NCI-H524 (cell line): Measurements from ENCODE around the gene RBM27.
"Not testable (repeated sequence)": the region's sequence is repeated elsewhere in the genome, so short reads cannot be mapped to it uniquely, and the experiment has no call there.

Experiments used
- DNase-seq, 2 experiments: peaks; one replicate each; lab custom pipeline; 2025; lab: John Stamatoyannopoulos, UW

RBM27 gene

DNA sequence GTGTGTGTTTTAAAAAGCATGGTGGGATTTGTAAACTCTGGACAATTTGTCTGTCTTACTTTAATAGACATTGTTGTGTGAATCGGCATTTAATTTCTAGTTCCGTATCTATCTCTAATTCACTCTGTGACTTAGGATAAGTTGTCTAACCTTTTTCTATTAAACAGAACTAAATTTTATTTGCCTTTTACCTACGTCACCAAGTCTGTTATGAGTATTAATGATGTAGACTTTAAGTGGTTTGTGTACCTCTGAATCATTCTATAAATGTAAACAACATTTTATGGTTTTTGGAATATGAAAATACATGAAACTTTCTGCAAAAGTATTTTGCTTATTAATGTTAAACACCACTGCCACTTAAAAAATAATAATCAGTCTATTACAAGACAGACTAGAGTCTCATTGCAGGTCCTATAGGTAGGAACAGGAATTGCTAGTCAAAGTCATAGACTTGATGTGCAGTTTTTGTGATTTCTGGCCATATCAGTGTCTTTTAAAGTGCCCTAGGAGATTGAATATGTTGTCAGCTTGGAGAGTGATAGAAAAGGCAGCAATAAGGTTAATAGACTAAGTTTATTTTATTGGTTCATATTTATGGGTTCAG is 5.6 kb downstream of the RBM27 start:
- no peak for DNase-seq

DNA sequence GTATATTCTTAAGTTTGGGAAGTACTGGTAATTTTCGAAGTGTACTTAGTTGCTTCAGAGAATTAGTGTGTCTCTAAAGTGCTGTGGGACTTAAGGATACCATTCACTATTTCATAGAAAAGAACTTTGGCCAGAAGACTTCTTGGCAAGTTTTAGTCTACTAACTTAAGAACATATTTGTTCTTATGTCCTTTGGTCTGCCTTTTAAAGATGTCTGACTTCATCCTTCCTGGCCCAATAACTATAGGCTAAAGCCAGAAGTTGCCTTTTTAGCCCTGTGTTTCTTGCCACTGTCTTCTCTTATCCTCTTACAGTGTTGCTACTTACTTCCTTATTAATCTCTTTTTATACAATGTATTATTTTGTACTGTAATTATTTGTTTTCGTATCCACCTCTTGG is 6.3 kb downstream of the RBM27 start:
- no peak for DNase-seq

DNA sequence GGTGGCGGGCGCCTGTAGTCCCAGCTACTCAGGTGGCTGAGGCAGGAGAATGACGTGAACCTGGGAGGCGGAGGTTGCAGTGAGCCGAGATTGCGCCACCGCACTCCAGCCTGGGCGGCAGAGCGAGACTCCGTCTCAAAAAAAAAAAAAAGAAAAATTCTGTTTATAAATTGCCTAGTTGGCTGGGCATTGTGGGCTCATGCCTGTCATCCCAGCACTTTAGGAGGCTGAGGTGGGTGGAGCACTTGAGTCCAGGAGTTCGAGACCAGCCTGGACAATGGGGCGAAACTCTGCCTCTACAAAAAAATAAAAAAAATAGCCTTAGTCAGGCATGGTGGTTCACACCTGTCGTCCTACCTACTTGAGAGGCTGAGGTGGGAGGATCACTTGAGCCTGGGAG is 7.4 kb downstream of the RBM27 start:
- not testable (repeated sequence) for DNase-seq

DNA sequence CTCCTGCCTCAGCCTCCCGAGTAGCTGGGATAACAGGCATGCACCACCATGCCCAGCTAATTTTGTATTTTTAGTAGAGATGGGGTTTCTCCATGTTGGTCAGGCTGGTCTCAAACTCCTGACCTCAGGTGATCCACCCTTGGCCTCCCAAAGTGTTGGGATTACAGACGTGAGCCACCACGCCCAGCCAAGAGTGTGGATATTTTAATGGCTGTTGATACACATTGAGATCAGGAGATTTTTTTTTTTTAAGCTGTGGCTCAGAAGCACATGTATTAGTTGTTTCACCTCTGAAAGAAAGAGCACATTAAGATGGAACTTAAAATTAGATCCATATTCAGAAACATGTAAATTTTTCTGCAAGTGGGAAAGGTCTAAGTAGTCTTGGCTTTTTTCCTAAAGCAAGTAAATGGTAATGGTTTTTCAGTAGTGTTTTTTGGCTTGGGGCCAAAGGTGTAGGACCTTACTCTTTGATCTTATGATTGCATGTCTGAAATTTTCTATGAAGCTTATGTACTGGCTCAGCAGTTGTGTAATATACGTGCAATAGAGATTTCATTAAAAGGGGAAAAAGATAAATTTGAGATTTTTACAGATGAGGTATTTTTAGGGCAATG is 9.9 kb downstream of the RBM27 start:
- DNase-seq: peak in 1 of 2 experiments; percentile 17

DNA sequence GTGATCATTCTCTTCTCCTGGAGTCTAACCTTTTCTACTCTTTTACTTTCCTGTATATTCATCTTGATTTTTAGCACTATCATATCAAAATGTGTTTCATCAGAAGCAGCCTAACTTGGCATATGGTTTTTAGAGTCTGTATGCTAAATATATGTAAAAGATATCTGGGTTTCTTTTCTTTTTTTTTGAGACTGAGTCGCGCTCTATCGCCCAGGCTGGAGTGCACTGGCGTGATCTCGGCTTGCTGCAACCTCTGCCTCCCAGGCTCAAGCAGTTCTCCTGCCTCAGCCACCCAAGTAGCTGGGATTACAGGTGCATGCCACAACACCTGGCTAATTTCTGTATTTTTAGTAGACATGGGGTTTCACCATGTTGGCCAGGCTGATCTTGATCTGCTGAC is 11.5 kb downstream of the RBM27 start:
- not testable (repeated sequence) for DNase-seq

DNA sequence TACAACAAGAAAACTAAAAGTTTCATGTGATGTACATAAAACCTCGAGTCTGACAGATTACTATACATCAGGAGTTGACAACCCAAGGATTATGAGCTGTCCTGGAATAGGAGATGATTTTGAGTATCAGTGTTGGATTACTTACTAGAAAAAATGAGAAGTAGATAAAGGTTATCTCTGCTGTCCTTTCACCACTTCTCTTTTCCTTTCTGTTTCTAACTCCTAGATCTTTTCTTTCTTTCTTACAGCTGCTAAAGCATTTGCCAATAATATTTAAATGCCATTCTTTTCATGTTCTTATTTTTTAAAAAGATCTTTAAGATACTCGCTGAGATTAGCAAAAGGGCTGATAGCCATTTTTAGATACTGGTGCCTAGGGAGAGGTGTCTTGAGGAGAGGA is 14.8 kb downstream of the RBM27 start:
- DNase-seq: no peak

DNA sequence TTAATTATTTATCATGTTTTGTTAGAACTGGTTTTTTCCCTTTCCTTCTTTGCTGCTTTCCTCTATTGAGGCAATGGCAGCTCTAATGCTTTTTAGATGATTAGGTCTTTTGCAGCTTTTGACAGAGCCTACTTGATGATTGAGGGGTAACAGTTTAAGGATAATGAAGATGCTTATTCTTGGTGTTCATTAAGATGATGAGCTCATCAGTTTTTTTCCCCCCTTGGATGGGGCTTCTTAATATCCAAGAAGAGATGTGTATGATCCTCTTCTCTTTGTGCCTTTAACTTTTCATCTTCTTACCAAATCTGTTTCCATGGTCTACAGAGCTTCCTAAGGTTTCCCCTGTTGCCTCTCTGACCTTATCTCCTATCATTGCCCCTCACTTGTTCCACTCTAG is 15.8 kb downstream of the RBM27 start:
- DNase-seq: no peak

DNA sequence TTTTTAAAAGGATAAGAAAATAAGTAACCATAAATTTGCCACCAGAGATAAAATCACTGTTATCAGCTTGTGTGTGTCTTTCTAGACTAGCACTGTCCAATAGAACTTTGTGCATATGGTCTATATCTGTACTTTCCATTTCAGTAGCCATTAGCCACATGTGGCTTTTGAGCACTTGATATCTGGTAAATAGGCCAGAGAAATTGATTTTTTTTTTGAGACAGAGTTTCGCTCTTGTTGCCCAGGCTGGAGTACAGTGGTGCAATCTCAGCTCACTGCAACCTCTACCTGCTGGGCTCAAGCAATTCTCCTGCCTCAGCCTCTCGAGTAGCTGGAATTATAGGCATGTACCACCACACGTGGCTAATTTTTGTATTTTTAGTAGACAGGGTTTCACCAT is 17.8 kb downstream of the RBM27 start:
- DNase-seq: no peak

DNA sequence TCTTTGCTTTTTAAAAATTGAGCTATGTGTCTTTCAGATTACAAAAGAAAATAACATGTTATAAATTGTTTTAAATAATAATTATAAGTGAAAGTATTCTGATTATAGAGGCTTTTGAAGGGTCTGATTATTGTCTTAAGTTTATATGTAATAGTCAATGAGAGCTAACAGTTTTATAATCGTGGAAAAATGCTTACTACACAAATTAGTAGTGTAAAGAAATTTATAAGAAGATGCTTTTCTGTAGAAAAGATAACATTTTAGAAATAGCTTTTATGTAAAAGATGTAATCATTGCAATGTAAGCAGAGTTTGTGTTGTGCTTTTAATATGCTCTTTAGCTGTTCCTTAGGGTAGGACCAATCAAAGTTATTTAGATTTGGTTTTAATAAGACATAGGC is 18.6 kb downstream of the RBM27 start:
- no peak for DNase-seq

DNA sequence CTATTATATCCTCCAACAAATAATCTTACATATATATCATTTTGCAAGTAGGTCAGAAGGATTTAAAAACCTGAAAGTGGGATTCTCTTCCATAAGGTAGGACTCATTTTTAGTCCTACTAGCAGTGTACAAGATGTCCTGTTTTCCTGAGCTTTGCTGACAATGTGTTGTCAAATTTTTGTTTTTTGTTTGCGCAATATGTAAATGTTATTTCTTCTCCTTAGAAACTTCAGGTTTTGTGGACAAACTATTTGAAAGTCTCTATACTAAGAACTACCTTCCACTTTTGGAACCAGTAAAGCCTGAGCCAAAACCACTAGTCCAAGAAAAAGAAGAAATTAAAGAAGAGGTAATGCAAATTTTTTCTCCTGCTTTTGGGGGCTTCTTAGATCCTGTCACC is 19.8 kb downstream of the RBM27 start:
- DNase-seq: no peak

DNA sequence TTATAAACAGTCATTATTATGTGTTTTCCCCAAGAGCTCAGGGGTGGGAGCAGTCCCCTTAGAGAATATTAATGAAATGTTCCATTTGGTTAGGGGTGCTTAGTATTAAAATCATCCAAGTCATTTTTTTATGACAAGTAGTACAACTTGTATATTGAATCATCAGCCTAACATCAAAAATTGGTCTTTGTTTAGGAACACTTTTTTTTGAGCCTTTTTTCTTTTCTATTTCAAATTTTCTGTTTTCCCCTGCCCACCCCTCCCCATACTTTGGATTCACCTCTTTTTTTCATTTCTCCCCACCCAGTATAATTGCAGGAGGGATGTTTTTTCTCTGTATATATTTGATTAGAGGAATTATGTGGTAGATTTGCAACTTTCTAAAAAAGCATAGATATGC is 25.8 kb downstream of the RBM27 start:
- DNase-seq: no peak

DNA sequence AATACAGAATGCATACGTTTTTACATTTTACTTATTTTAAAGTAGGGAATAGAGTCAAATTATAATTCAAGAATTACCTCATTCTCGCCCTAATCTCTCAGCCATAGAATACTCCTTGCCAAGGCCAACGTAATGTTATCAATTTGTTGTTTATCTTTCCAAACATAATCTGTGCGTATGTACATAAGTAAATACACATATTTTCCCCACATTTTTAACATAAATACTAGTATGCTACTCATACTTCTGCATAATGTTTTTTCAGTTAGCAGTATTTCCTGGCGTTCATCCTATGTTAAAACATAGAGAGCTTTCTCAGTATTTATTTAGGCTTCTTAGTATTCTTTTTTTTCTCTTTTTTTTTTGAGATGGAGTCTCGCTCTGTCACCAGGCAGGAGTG is 28.8 kb downstream of the RBM27 start:
- no peak for DNase-seq

DNA sequence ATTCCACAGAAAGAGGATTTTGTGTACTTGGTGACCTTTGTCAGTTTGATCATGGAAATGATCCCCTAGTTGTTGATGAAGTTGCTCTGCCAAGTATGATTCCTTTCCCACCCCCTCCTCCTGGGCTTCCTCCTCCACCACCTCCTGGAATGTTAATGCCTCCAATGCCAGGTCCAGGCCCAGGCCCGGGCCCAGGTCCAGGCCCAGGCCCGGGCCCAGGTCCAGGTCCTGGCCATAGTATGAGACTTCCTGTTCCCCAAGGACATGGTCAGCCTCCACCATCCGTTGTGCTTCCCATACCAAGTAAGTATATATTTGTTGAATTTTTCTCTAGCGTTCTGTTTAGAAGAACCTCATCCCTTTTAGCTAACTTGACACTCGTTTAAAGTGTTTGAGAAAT is 30.0 kb downstream of the RBM27 start:
- no peak for DNase-seq

DNA sequence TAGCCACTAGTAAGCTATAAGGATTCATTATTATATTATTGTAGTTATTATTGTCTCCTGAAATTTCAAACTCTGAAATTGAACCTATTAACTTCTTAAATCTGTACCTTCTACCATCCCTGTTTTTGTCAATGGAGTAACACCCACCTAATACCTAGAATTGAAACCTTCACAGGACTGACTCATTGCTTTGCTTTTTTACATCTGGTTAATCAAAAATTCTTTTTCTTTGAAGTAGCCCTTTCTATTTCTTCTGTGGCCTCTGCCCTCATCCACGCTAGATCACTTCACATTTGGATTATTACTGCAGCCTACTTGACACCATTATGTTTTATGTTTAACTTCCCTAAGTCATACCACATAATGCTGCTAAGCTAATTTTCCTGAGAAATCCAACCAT is 35.6 kb downstream of the RBM27 start:
- no peak for DNase-seq

DNA sequence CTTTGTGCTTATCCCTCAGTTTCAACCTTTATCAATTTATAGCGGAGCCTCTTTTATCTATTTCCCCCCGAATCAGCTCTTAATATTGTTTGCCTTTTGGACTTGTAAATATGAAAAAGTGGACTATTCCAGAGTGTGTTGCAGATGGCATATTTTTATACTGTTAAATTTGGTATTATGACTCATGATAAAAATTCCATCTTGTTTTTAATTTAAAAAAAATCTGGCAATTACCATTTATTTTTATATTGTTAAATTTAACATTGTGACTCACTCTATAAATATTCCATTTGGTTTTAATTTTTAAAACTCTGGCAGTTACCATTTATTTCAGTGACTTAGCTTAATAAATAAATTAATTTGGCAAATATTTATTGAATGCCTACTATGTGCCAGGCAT is 37.5 kb downstream of the RBM27 start:
- no peak for DNase-seq

DNA sequence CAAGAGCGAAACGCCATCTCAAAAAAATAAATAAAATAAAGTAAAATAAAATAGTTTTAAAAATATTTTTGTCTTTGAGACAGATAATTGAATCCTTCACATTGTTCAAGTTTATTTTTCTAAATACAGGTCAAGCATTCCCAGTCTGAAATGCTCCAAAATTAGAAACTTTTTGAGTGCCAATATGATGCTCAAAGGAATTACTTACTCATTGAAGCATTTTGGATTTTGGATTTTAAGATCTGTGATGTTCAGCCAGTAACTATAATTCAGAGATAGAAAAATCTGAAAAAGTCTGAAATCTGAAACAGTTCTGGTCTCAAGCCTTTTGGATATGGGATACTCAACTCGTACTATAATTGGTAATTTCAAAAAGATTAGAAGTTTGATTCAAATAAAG is 39.8 kb downstream of the RBM27 start:
- DNase-seq: no peak

DNA sequence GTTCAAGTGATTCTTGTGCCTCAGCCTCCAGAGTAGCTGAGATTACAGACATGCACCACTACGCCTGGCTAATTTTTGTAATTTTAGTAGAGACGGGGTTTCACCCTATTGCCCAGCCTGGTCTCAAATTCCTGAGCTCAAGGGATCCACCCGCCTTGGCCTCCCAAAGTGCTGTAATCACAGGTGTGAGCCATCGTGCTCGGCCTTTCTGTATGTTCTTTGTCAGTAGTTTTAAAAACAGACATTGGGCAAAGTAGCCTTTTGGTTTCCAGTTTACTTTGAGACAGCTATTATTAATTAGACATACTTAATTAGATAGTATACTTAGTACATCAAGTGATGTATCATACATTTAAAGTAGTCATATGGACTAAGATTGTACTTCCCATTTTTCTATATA is 45.2 kb downstream of the RBM27 start:
- DNase-seq: no peak

DNA sequence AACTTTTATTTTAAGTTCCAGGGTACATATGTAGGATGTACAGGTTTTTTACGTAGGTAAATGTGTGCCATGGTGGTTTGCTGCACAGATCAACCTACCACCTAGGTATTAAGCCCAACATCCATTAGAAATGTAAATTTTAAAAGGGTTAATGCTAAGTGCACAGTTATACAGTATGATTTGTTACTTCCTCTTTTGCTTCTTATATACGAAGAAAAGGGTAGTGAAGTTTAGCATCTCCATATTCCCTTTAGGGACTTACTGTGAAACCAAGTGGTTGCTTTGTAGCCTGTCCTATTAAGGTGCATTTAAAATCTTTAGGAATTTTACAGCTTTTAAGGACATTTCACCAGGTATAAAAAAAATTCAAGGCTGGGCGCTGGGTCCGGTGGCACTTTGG is 46.4 kb downstream of the RBM27 start:
- no peak for DNase-seq
